Measurements from ENCODE around the gene INHA.

INHA gene

DNA sequence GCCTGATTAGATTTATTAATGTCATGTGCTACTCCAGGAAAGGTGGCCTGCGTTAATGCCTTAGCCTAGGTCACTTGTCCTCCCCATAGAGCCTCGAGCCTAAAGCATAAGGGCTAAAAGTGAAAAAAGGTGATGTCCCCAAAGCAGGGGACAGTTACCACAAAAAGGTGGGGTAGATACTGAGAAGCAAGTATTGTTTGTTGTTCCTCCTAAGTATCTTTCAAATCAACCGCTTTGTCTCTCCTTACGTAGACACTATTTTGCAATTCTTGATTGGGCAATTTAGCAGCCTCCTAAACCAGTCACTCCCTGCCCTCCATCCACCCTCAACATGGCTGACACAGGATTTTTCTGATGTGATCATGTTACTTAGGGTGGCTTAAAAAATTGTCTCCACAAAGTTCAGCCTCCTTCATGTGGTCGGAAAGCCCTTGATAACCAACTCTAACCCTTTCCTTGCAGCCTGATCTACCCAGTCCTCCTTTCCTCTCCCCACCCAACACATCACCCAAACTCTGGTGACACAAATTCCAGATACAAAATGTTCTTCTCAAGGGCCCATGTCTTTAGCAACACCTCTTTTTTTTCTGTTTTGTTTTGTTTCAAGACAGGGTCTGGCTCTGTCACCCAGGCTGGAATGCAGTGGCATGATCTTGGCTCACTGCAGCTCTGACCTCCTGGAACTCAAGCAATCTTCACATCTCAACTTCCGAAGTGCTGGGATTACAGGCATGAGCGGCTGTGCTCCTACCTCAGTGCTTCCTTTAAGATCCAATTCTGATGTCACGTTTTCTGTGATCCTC is 6.9 kb downstream of the INHA start:
- Histone ChIP-seq H3K4me1 (ENCODE audit: control insufficient read depth, insufficient read depth, low read length) (peaks cover 25% of the 10 kb centered on the region), H3K27ac (ENCODE audit: low read depth, low read length) (no peak overlapping the region), H3K4me3 (ENCODE audit: low read depth, low read length) (no peak overlapping the region), H3K9ac (ENCODE audit: low read depth, low read length) (no peak overlapping the region), H3K9me3 (ENCODE audit: control insufficient read depth, insufficient read depth, low read length) (no peaks in the 10 kb centered on the region), H3K27me3 (ENCODE audit: control insufficient read depth, insufficient read depth, low read length) (peaks cover 3% of the 10 kb centered on the region; the same call in 1 of the 2 replicates), H3K36me3 (ENCODE audit: control insufficient read depth, insufficient read depth, low read length) (no peaks in the 10 kb centered on the region)

DNA sequence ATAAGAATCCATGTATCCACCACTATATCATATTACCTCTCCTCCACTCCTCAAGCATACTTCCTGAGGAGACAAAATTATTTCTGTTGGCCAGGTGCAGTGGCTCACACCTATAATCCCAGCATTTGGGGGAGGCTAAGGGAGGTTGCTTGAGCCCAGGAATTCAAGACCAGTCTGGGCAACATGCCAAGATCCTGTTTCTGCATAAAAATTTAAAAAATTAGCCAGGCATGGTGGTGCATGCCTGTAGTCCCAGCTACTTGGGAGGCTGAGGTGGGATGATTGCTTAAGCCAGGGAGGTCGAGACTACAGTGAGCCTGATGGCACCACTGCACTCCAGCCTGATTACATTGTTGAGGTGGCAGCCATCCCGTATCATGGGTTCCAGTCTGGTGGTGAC is 9.2 kb downstream of the INHA start:
- no peaks in the 10 kb centered on the region for H3K36me3 ChIP-seq (ENCODE audit: control insufficient read depth, insufficient read depth, low read length)
- H3K4me3 ChIP-seq (ENCODE audit: low read depth, low read length) = no peak overlapping the region
- peaks cover 21% of the 10 kb centered on the region for H3K4me1 ChIP-seq (ENCODE audit: control insufficient read depth, insufficient read depth, low read length)
- peaks cover 5% of the 10 kb centered on the region; the same call in 1 of the 2 replicates for H3K27me3 ChIP-seq (ENCODE audit: control insufficient read depth, insufficient read depth, low read length)
- H3K9ac ChIP-seq (ENCODE audit: low read depth, low read length) = no peak overlapping the region
- no peaks in the 10 kb centered on the region for H3K9me3 ChIP-seq (ENCODE audit: control insufficient read depth, insufficient read depth, low read length)
- H3K27ac ChIP-seq (ENCODE audit: low read depth, low read length) = no peak overlapping the region

GRCh38 chr2:219591091-219591490 is 19.0 kb downstream of the INHA start:
- H3K9me3 ChIP-seq (ENCODE audit: control insufficient read depth, insufficient read depth, low read length) = no peaks in the 10 kb centered on the region
- no peak overlapping the region for H3K27ac ChIP-seq (ENCODE audit: low read depth, low read length)
- peaks cover 12% of the 10 kb centered on the region; the same call in 1 of the 2 replicates for H3K4me1 ChIP-seq (ENCODE audit: control insufficient read depth, insufficient read depth, low read length)
- H3K4me3 ChIP-seq (ENCODE audit: low read depth, low read length) = no peak overlapping the region
- no peak overlapping the region for H3K9ac ChIP-seq (ENCODE audit: low read depth, low read length)
- H3K27me3 ChIP-seq (ENCODE audit: control insufficient read depth, insufficient read depth, low read length) = 0 out of 2 replicates have a peak, but pooled peaks cover under 1% of the 10 kb centered on the region
- H3K36me3 ChIP-seq (ENCODE audit: control insufficient read depth, insufficient read depth, low read length) = no peaks in the 10 kb centered on the region

- Histone ChIP-seq H3K9ac (ENCODE audit: low read depth, low read length) (no peak overlapping the region), H3K4me3 (ENCODE audit: low read depth, low read length) (no peak overlapping the region), H3K4me1 (ENCODE audit: control insufficient read depth, insufficient read depth, low read length) (peaks cover 23% of the 10 kb centered on the region), H3K36me3 (ENCODE audit: control insufficient read depth, insufficient read depth, low read length) (no peaks in the 10 kb centered on the region), H3K27ac (ENCODE audit: low read depth, low read length) (no peak overlapping the region), H3K27me3 (ENCODE audit: control insufficient read depth, insufficient read depth, low read length) (no peaks in the 10 kb centered on the region), H3K9me3 (ENCODE audit: control insufficient read depth, insufficient read depth, low read length) (no peaks in the 10 kb centered on the region)
These were observed 20.6 kb downstream of the INHA start for GRCh38 chr2:219592736-219593135.

GRCh38 chr2:219593154-219593553 is 21.0 kb downstream of the INHA start:
- Histone ChIP-seq H3K9me3 (ENCODE audit: control insufficient read depth, insufficient read depth, low read length) (no peaks in the 10 kb centered on the region), H3K27ac (ENCODE audit: low read depth, low read length) (no peak overlapping the region), H3K36me3 (ENCODE audit: control insufficient read depth, insufficient read depth, low read length) (no peaks in the 10 kb centered on the region), H3K4me3 (ENCODE audit: low read depth, low read length) (no peak overlapping the region), H3K4me1 (ENCODE audit: control insufficient read depth, insufficient read depth, low read length) (peaks cover 24% of the 10 kb centered on the region), H3K27me3 (ENCODE audit: control insufficient read depth, insufficient read depth, low read length) (no peaks in the 10 kb centered on the region), H3K9ac (ENCODE audit: low read depth, low read length) (no peak overlapping the region)

DNA sequence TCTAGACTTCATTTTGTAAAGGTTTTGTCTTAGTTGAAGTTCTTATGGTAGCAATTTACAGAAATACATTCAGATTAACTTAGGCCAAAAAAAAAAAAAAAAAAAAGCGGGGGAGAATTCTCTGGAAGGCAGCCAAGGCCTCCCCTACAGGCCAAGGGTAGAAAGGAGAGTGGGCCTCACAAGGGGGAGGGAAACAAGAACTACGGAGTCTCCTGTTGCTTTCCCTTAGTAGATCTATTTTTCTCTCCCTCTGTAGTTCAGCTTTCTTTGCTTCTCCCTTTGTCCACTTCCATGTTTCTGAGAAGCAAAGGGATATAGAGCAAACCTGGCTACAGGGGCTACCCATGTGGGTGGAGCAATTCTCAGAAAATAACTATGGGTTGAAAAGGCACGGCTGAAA is 23.1 kb downstream of the INHA start:
- Histone ChIP-seq H3K9ac (ENCODE audit: low read depth, low read length) (no peak overlapping the region), H3K4me1 (ENCODE audit: control insufficient read depth, insufficient read depth, low read length) (peaks cover 31% of the 10 kb centered on the region), H3K9me3 (ENCODE audit: control insufficient read depth, insufficient read depth, low read length) (no peaks in the 10 kb centered on the region), H3K36me3 (ENCODE audit: control insufficient read depth, insufficient read depth, low read length) (no peaks in the 10 kb centered on the region), H3K27ac (ENCODE audit: low read depth, low read length) (peak overlapping the region; percentile 30), H3K4me3 (ENCODE audit: low read depth, low read length) (no peak overlapping the region), H3K27me3 (ENCODE audit: control insufficient read depth, insufficient read depth, low read length) (no peaks in the 10 kb centered on the region)

DNA sequence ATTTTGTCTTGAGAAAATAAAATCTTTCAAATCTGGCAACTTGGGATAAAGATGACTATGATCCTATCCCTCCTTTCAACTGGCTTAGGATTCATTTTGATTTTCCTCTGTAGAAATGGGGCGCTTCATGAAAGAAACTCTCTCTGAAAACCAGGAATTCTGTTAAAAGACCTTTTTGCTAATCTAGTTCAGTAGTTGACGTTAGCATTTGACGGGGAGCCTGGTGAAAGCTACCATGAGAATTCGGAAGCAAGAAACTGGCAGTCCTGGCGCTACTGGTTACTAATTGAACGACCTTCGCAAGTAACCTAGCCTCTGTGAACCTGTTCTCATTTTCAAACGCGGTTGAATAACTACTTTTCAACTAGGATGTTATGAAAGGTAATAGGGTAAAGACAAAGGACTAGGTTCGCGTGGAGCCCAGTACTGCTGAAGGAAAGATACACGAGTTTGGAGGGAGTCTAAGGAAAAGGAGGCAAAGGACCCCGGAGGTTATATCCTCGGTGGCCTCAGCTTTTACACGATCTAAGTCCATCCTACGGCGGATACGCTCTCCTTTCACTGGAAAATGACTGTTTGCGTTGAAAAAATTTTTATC is 24.9 kb downstream of the INHA start:
- Histone ChIP-seq H3K4me1 (ENCODE audit: control insufficient read depth, insufficient read depth, low read length) (peaks cover 31% of the 10 kb centered on the region), H3K4me3 (ENCODE audit: low read depth, low read length) (peak overlapping the region; percentile 93), H3K27ac (ENCODE audit: low read depth, low read length) (peak overlapping the region; percentile 95), H3K36me3 (ENCODE audit: control insufficient read depth, insufficient read depth, low read length) (peaks cover 10% of the 10 kb centered on the region), H3K9ac (ENCODE audit: low read depth, low read length) (peak overlapping the region; percentile 89), H3K9me3 (ENCODE audit: control insufficient read depth, insufficient read depth, low read length) (no peaks in the 10 kb centered on the region), H3K27me3 (ENCODE audit: control insufficient read depth, insufficient read depth, low read length) (no peaks in the 10 kb centered on the region)

GRCh38 chr2:219597552-219598307 is 25.6 kb downstream of the INHA start, which contains the start of gene STK11IP:
STK11IP (plus strand) TSS chr2:219597857; CDS start chr2:219598120, 263 bp downstream.
- H3K36me3 ChIP-seq (ENCODE audit: control insufficient read depth, insufficient read depth, low read length) = peaks cover 17% of the 10 kb centered on the region

DNA sequence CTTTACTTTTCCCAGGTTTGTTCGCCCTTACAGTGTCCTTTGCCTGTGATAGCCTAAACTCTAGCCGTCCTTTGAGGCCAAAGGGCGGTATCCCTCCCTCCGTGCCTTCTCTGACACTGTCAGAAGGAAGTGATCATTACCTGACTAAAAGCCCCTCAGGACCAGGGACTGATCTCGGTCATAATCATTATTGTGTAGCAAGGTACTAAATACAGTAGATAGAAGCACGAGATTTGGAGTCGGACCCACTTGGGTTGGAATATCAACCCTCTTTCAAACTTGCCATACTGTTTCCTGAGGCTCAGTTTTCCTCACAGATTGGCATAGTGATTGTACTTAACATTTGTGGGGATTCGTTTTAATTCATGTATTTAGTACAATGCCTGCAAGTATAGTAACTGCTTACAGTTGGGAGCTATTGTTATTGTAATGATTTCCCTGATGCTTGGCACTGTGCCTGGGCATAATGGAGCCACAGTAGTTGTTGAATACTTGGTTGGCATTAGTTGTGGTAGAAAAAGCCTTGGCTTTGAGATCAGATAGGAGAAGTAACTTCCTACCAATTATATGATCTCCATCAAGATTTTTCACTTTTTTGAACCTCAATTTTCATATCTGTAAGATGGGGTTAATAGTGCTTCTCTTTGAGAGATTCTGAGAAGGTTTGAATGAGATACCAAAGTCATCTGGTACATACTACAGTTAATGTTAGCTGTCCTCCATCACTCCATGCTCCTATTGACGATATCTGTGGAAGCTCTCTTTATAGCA is 26.4 kb downstream of the INHA start:
- Histone ChIP-seq H3K4me3 (ENCODE audit: low read depth, low read length) (peak overlapping the region; percentile 93), H3K4me1 (ENCODE audit: control insufficient read depth, insufficient read depth, low read length) (peaks cover 31% of the 10 kb centered on the region), H3K9ac (ENCODE audit: low read depth, low read length) (peak overlapping the region; percentile 41), H3K27me3 (ENCODE audit: control insufficient read depth, insufficient read depth, low read length) (no peaks in the 10 kb centered on the region), H3K27ac (ENCODE audit: low read depth, low read length) (peak overlapping the region; percentile 74), H3K9me3 (ENCODE audit: control insufficient read depth, insufficient read depth, low read length) (no peaks in the 10 kb centered on the region), H3K36me3 (ENCODE audit: control insufficient read depth, insufficient read depth, low read length) (peaks cover 20% of the 10 kb centered on the region)

More at GRCh38 chr2:219597552-219598307, 25.6 kb downstream of the INHA start, which contains the start of gene STK11IP:
- Histone ChIP-seq H3K27me3 (ENCODE audit: control insufficient read depth, insufficient read depth, low read length) (no peaks in the 10 kb centered on the region), H3K9me3 (ENCODE audit: control insufficient read depth, insufficient read depth, low read length) (no peaks in the 10 kb centered on the region), H3K27ac (ENCODE audit: low read depth, low read length) (peak within 1 kb of the TSS; percentile 95), H3K4me1 (ENCODE audit: control insufficient read depth, insufficient read depth, low read length) (peaks cover 31% of the 10 kb centered on the region), H3K9ac (ENCODE audit: low read depth, low read length) (peak within 1 kb of the TSS; percentile 89), H3K4me3 (ENCODE audit: low read depth, low read length) (peak within 1 kb of the TSS; percentile 93)

DNA sequence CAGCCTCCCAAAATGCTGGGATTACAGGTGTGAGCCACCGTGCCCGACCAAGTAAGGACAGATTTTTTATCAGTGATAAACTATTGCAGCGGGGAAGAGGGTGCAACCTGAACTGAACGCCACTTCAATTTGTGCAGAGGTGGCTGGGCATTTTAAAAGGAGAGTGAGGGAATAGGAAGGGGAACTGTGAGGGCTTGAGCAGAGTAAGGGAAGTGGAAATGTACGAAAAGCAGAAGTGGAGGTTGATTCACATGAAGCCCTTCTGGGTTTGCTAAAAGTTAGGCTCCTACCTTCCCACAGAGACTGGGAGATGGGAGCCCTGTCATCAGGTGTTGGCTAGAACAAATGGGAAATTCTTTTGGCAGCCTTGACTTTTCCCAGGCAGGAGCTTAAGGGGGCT is 31.7 kb downstream of the INHA start:
- peaks cover 46% of the 10 kb centered on the region for H3K36me3 ChIP-seq (ENCODE audit: control insufficient read depth, insufficient read depth, low read length)
- H3K4me3 ChIP-seq (ENCODE audit: low read depth, low read length) = no peak overlapping the region
- H3K27me3 ChIP-seq (ENCODE audit: control insufficient read depth, insufficient read depth, low read length) = no peaks in the 10 kb centered on the region
- no peak overlapping the region for H3K9ac ChIP-seq (ENCODE audit: low read depth, low read length)
- H3K27ac ChIP-seq (ENCODE audit: low read depth, low read length) = no peak overlapping the region
- 0 out of 2 replicates have a peak, but pooled peaks cover under 1% of the 10 kb centered on the region for H3K4me1 ChIP-seq (ENCODE audit: control insufficient read depth, insufficient read depth, low read length)
- H3K9me3 ChIP-seq (ENCODE audit: control insufficient read depth, insufficient read depth, low read length) = no peaks in the 10 kb centered on the region

All from HUES48 (cell line).